NT2/D1 (cell line): ENCODE results near the gene FSTL3.

Source experiments
- SUZ12 ChIP-seq: IDR thresholded peaks from 2 replicates; pipeline ENCODE4 v1.6.1; 2011; ENCODE audit not compliant: insufficient read length, insufficient read depth; ENCODE audit errors: extremely low read depth
- YY1 ChIP-seq: IDR thresholded peaks from 2 replicates; pipeline ENCODE4 v1.6.1; 2011; ENCODE audit not compliant: insufficient read length, insufficient read depth

DNA sequence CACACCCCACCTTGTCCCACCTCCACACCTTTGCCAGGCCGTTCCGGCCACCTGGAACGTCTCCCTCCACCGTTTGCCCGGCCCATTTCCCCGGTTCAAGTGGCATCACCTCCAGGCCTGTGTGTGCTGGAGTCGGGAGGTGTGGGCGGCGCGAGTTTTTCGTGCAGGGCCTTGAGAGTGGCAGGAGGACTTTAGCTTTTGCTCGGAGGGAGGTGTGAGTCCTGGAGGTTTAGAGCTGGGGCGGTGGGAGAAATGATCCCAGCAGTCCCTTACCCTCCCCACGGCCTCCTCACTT lies 28.2 kb downstream of the FSTL3 start:
- no peak for TF ChIP-seq SUZ12
- TF ChIP-seq YY1, result no peak
